GM12878 (cell line): Measurements from ENCODE around the gene TRPT1. TPM values are rescaled to one million over a fixed set of nuclear protein-coding genes. Genes with fewer than 3 reads are reported as not detected.
A peak's percentile ranks its signal among the peaks of the same experiment; 100 is the strongest.

ENCODE experiments used
- ATF7 ChIP-seq: fragments of 450-650 bp; IDR thresholded peaks from 2 replicates; pipeline ENCODE4 v1.6.1; 2016; ENCODE audit warnings: low read depth, mild to moderate bottlenecking
- BRCA1 ChIP-seq: IDR thresholded peaks from 2 replicates; pipeline ENCODE4 v1.6.1; 2011; ENCODE audit warnings: low read depth, low read length, improper control_type of control experiment
- CBFB ChIP-seq: IDR thresholded peaks from 2 replicates; pipeline ENCODE4 v1.6.1; 2016; ENCODE audit warnings: antibody characterized with exemption, low read depth
- FOXK2 ChIP-seq: fragments of 450-650 bp; IDR thresholded peaks from 2 replicates; pipeline ENCODE4 v1.6.1; 2017; ENCODE audit warnings: mild to moderate bottlenecking, moderate library complexity
- HDAC2 ChIP-seq: fragments of 200-600 bp; sonication (generic); IDR thresholded peaks from 2 replicates; pipeline ENCODE4 v1.6.1; 2017
- HDGF ChIP-seq: fragments of 450-650 bp; IDR thresholded peaks from 2 replicates; pipeline ENCODE4 v1.6.1; 2016; ENCODE audit warnings: antibody characterized with exemption
- JUND ChIP-seq: IDR thresholded peaks from 2 replicates; pipeline ENCODE4 v1.6.1; 2012; ENCODE audit warnings: low read depth, mild to moderate bottlenecking, low read length, improper control_type of control experiment, moderate library complexity
- NFYB ChIP-seq: IDR thresholded peaks from 2 replicates; pipeline ENCODE4 v1.6.1; 2011; ENCODE audit warnings: low read depth, mild to moderate bottlenecking, low read length, improper control_type of control experiment, moderate library complexity; ENCODE audit not compliant: insufficient read depth
- SMAD5 ChIP-seq: IDR thresholded peaks from 2 replicates; pipeline ENCODE4 v1.6.1; 2016; ENCODE audit warnings: antibody characterized with exemption, low read depth
- SUZ12 ChIP-seq: fragments of 200-600 bp; sonication (generic); IDR thresholded peaks from one replicate; pipeline ENCODE4 v1.6.1; 2018; ENCODE audit warnings: antibody characterized with exemption, mild to moderate bottlenecking; ENCODE audit not compliant: unreplicated experiment
- ZZZ3 ChIP-seq: IDR thresholded peaks from 2 replicates; pipeline ENCODE4 v1.6.1; 2011; ENCODE audit warnings: low read depth; ENCODE audit not compliant: control insufficient read depth, insufficient read length
- polyA plus RNA-seq, 11 experiments: library from polyadenylated mRNA; depleted of rRNA in 4 of 11; unstranded in 6 of 11; stranded (reverse) in 5 of 11; fragments of >200 nt; fragmentation: Nextera tagmentation in 4 of 11; fragmentation: Illumina TruSeq in 1 of 11; extraction: Ambion mirVana in 4 of 11; extraction: Trizol in 1 of 11; gene quantifications; 1 replicate in 1 of 11; 2 replicates in 10 of 11; pipeline versions ENCODE4 v1.2.1 to v1.2.3, GENCODE V29; 2011 to 2016; ENCODE audit warnings: inconsistent platforms in 2 of 11, missing spikeins in 2 of 11, low read depth in 1 of 11
- total RNA-seq, 4 experiments: library from RNA; depleted of rRNA in 3 of 4; stranded (reverse); fragments of >200 nt in 3 of 4; fragmentation: Illumina TruSeq in 1 of 4; extraction: Trizol in 1 of 4; gene quantifications; 2 replicates each; pipeline versions ENCODE4 v1.2.1 to v1.2.3, GENCODE V29; 2013 to 2021
- TF ChIP-seq, protein P1 (sequence below): IDR thresholded peaks from 2 replicates; pipeline ENCODE4 v1.6.1; 2012; ENCODE audit warnings: mild to moderate bottlenecking, low read depth, low read length
- TF ChIP-seq, protein P2 (sequence below): fragments of 450-650 bp; formaldehyde crosslinking; IDR thresholded peaks from 2 replicates; pipeline ENCODE4 v1.5.0; 2022; ENCODE audit warnings: mild to moderate bottlenecking, missing genetic modification characterization
- TF ChIP-seq, protein P3 (sequence below): fragments of 450-650 bp; IDR thresholded peaks from 2 replicates; pipeline ENCODE4 v1.6.1; 2017; ENCODE audit warnings: mild to moderate bottlenecking
- TF ChIP-seq, protein P4 (sequence below): fragments of 150-350 bp; IDR thresholded peaks from 2 replicates; pipeline ENCODE4 v1.6.1; 2016; ENCODE audit warnings: low read depth, low read length
- TF ChIP-seq, protein P5 (sequence below): IDR thresholded peaks from 2 replicates; pipeline ENCODE4 v1.6.1; 2011; ENCODE audit warnings: low read depth, low read length, improper control_type of control experiment, borderline replicate concordance

TRPT1 gene
- total and polyA plus RNA-seq, 10 of the 15 experiments (the other 5 are each of a cell fraction or from before 2014, with no cell fraction given): 7.1 to 63.0 (median 31.4) TPM

DNA sequence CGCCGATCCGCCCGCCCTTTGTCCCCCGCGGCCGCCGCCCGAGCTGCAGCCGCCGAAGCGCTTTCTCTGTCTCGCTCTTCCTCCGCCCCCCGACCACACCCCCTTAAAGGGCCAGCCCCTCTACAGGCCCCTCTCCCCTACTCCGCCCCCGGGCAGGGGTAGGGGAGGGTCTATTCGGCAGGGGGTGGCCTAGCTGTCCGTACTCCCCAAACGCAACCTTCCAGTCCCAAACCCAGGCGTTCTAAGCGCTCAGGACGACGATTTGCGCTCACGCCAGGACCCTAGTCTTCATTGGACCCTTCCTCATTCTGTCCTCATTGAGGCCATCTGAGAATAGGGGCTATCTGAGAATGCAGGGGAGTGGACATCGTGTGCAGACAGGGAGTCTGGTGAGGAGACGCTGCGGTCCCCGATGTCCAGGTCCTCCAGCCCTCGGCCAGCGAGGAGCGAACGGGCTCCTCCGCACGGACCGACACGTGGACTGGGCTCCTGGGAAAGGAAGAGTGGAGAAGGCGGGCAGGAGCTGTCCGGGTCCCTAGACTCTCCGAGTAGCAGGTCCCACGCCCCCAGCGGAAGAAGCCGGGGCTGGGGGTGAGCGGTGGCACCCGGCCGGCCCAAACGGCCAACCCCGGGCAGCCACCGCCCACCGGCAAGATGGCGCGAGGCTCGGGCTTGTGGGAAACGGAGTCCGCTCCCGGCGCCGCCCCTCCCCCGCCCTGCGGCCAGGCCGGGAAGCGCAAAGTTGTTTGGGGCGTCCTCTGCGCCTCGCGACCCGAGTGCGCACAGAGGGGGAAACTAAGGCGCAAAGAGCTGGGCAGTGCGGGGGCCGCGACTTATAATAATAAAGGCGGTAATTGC is 21.1 kb upstream of the TRPT1 start, which contains the start of gene PPP1R14B (continued):
- TF ChIP-seq, protein P1, sequence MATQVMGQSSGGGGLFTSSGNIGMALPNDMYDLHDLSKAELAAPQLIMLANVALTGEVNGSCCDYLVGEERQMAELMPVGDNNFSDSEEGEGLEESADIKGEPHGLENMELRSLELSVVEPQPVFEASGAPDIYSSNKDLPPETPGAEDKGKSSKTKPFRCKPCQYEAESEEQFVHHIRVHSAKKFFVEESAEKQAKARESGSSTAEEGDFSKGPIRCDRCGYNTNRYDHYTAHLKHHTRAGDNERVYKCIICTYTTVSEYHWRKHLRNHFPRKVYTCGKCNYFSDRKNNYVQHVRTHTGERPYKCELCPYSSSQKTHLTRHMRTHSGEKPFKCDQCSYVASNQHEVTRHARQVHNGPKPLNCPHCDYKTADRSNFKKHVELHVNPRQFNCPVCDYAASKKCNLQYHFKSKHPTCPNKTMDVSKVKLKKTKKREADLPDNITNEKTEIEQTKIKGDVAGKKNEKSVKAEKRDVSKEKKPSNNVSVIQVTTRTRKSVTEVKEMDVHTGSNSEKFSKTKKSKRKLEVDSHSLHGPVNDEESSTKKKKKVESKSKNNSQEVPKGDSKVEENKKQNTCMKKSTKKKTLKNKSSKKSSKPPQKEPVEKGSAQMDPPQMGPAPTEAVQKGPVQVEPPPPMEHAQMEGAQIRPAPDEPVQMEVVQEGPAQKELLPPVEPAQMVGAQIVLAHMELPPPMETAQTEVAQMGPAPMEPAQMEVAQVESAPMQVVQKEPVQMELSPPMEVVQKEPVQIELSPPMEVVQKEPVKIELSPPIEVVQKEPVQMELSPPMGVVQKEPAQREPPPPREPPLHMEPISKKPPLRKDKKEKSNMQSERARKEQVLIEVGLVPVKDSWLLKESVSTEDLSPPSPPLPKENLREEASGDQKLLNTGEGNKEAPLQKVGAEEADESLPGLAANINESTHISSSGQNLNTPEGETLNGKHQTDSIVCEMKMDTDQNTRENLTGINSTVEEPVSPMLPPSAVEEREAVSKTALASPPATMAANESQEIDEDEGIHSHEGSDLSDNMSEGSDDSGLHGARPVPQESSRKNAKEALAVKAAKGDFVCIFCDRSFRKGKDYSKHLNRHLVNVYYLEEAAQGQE: no peak
- TF ChIP-seq SMAD5 (no peak), ATF7 (no peak), HDAC2 (no peak), JUND (no peak), HDGF (peak; percentile 66; the same call in 1 of the 2 replicates), NFYB (no peak), SUZ12 (no peak), ZZZ3 (no peak), BRCA1 (no peak), FOXK2 (no peak), CBFB (0 out of 2 replicates have a peak, but pooled peaks have one; percentile 23)
- TF ChIP-seq, protein P2, sequence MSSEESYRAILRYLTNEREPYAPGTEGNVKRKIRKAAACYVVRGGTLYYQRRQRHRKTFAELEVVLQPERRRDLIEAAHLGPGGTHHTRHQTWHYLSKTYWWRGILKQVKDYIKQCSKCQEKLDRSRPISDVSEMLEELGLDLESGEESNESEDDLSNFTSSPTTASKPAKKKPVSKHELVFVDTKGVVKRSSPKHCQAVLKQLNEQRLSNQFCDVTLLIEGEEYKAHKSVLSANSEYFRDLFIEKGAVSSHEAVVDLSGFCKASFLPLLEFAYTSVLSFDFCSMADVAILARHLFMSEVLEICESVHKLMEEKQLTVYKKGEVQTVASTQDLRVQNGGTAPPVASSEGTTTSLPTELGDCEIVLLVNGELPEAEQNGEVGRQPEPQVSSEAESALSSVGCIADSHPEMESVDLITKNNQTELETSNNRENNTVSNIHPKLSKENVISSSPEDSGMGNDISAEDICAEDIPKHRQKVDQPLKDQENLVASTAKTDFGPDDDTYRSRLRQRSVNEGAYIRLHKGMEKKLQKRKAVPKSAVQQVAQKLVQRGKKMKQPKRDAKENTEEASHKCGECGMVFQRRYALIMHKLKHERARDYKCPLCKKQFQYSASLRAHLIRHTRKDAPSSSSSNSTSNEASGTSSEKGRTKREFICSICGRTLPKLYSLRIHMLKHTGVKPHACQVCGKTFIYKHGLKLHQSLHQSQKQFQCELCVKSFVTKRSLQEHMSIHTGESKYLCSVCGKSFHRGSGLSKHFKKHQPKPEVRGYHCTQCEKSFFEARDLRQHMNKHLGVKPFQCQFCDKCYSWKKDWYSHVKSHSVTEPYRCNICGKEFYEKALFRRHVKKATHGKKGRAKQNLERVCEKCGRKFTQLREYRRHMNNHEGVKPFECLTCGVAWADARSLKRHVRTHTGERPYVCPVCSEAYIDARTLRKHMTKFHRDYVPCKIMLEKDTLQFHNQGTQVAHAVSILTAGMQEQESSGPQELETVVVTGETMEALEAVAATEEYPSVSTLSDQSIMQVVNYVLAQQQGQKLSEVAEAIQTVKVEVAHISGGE (CRISPR knock-in tag): 0 out of 2 replicates have a peak, but pooled peaks have one; percentile 15
- TF ChIP-seq, protein P3, sequence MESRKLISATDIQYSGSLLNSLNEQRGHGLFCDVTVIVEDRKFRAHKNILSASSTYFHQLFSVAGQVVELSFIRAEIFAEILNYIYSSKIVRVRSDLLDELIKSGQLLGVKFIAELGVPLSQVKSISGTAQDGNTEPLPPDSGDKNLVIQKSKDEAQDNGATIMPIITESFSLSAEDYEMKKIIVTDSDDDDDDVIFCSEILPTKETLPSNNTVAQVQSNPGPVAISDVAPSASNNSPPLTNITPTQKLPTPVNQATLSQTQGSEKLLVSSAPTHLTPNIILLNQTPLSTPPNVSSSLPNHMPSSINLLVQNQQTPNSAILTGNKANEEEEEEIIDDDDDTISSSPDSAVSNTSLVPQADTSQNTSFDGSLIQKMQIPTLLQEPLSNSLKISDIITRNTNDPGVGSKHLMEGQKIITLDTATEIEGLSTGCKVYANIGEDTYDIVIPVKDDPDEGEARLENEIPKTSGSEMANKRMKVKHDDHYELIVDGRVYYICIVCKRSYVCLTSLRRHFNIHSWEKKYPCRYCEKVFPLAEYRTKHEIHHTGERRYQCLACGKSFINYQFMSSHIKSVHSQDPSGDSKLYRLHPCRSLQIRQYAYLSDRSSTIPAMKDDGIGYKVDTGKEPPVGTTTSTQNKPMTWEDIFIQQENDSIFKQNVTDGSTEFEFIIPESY: no peak
- TF ChIP-seq, protein P4, sequence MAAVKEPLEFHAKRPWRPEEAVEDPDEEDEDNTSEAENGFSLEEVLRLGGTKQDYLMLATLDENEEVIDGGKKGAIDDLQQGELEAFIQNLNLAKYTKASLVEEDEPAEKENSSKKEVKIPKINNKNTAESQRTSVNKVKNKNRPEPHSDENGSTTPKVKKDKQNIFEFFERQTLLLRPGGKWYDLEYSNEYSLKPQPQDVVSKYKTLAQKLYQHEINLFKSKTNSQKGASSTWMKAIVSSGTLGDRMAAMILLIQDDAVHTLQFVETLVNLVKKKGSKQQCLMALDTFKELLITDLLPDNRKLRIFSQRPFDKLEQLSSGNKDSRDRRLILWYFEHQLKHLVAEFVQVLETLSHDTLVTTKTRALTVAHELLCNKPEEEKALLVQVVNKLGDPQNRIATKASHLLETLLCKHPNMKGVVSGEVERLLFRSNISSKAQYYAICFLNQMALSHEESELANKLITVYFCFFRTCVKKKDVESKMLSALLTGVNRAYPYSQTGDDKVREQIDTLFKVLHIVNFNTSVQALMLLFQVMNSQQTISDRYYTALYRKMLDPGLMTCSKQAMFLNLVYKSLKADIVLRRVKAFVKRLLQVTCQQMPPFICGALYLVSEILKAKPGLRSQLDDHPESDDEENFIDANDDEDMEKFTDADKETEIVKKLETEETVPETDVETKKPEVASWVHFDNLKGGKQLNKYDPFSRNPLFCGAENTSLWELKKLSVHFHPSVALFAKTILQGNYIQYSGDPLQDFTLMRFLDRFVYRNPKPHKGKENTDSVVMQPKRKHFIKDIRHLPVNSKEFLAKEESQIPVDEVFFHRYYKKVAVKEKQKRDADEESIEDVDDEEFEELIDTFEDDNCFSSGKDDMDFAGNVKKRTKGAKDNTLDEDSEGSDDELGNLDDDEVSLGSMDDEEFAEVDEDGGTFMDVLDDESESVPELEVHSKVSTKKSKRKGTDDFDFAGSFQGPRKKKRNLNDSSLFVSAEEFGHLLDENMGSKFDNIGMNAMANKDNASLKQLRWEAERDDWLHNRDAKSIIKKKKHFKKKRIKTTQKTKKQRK: no peak
- TF ChIP-seq, protein P5, sequence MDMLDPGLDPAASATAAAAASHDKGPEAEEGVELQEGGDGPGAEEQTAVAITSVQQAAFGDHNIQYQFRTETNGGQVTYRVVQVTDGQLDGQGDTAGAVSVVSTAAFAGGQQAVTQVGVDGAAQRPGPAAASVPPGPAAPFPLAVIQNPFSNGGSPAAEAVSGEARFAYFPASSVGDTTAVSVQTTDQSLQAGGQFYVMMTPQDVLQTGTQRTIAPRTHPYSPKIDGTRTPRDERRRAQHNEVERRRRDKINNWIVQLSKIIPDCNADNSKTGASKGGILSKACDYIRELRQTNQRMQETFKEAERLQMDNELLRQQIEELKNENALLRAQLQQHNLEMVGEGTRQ: no peak
